LoVo (cell line): Measurements from ENCODE around the gene SLC38A5.
"Not testable (repeated sequence)": the region's sequence is repeated elsewhere in the genome, so short reads cannot be mapped to it uniquely, and the experiment has no call there.

Source experiments
- DNase-seq: peaks from one replicate; pipeline ENCODE4 v3.0.0-alpha.2; 2016; ENCODE audit warnings: low spot score

SLC38A5 gene

DNA sequence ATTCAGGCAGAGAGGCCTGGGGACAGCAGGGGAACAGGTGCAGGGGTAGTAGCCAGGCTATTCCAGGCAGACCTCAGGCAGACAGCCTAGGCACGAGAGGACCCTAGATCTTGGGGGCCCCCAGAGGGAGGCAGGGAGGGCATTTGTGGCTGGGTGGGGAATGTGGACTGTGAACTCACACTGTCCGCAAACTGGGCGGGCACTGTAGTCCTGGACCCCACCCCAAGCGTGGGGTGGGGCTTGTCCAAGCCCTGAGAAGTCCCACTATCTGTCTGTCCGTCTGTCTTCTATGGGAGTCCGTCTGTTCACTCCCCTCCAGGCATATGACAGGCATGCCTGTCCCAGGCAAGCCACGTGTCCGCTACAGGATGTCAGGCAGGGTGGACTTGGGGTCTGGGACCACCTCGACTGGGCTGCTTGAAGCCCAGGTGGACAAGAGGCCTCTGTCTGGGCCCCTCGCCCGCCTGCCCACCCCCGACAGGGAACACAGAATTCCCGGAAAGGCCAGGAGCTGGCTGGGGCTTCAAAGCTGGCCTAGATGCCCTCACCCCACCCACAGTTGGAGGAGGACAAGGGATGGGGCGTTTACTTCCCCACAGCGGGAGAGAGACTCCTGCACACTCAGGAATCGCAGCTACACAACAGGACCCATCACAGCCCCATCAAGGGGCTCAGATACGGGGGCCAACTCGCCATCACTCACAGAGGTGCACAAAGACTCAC, at the start of gene SLC38A5:
TSS of gene SLC38A5 (minus strand) at position 151 of the 723 bp plus-strand sequence. CDS start 2,336 bp downstream, outside the sequence.
- DNase-seq: no peak

DNA sequence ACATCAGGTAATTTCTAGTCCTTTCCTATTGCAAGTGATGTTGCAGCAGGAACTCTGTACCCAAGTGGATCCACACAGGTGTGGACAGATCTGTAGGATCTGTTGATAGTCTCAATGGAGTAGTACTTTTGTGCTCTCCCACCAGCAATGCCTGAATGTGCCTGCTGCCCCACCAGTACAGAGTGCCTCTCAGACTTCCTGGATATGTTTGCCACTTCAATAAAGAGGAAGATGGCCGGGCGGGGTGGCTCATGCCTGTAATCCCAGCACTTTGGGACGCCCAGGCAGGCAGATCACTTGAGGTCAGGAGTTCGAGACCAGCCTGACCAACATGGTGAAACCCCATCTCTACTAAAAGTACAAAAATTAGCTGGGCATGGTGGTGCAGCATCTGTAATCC, 49.4 kb upstream of the SLC38A5 start:
- DNase-seq: not testable (repeated sequence)

DNA sequence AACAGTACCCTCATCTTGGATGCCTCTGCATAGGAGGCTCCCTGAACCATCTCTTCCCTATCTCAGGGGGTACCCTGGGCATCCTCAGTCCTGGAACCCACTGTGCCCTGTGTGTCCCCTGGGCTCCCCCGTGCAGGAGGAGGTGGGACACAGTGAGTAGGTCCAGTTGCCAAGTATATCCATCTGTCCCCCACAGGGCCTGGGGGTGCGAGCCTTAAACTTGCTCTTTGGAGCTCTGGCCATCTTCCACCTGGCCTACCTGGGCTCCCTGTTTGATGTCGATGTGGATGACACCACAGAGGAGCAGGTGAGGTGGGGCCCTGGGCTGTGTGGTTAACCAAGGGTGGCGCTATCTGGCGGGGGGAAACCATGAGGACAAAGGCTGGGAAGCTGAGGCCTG, 46.9 kb upstream of the SLC38A5 start:
- DNase-seq: no peak

DNA sequence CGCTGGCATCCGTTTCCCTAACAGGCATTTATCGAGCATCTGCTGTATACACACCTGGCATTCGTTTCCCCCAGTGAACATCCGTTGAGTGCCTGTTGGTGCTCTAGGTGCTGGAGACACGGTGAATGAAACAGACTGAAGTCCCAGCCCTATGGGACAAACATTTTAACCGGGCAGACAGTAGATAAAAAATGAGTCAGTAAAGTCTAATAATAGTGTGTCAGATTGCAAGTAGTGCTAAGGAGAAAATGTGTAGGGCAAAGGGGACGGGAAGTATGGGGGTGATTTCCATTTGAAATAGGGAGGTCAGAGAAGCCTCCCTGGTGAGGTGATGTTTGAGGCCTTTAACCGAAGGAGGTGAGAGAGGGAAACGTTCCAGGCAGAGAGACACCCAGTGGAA, 46.2 kb upstream of the SLC38A5 start:
- DNase-seq: no peak

DNA sequence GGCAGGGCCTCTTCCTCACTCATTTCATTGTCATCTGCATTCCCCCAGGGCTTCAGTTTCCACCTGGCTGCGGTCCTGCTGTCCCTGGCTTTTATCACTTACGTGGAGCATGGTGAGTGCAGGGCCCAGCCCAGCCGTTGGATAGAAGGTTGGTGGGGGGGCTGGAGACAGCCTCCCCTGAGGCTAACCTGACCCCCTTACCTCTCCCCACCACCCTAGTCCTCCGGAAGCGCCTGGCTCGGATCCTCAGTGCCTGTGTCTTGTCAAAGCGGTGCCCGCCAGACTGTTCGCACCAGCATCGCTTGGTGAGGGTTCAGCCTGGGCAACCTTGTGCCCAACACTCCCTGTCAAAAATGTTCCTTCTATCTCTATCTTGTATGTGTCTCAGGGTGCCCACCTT, 45.8 kb upstream of the SLC38A5 start:
- DNase-seq: no peak

DNA sequence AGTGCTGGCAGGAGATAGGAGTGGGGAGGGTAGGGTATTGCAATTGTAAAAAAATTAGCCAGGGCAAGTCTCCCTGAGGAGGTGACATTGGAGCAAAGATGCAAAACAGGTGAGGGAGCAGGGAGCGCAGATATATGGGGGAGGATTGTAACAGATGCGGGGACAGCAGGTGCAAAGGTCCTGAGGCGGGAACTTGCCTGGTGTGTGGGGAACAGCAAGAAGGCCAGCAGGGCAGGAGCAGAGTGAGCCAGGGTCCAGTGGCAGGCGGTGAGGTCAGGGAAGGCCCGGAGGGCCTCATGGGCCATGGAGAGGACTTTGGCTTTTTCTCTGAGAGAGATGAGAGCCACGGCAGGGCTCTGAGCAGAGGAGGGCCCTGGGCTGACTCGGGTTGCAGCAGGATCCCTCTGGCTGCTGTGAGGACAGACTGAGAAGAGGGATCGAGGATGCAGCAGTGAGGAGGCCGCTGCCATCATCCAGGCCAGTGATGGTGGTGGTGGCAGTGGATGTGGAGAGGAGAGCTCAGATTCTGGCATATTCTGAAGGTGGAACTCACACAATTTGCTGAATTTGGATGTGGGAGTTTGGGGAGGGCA, 44.9 kb upstream of the SLC38A5 start:
- DNase-seq: no peak

DNA sequence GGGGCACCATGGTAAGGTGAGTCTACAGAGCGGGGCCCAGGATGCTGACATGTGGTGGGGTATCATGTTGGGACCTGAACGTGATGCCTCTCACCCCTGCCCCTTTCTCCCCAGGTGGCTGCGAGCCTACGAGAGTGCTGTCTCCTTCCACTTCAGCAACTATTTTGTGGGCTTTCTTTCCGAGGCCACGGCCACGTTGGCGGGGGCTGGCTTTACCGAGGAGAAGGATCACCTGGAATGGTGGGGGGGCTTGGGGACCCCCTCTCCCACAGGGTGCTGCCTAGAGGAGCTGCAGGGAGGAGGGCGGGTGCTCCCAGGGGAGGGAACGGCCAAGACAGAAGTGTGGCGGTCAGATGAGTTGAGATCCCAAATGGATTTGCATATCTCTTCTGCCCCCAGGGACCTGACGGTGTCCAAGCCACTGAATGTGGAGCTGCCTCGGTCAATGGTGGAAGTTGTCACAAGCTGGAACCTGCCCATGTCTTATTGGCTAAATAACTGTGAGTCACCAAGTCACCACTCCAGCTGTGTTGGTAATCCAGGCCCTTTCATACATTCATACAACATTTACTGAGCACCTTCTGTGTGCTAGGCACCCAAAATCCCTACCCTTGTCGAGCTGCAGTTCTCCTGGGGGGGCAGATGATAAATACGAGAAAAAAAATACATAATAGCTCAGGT, 44.2 kb upstream of the SLC38A5 start:
- DNase-seq: no peak

DNA sequence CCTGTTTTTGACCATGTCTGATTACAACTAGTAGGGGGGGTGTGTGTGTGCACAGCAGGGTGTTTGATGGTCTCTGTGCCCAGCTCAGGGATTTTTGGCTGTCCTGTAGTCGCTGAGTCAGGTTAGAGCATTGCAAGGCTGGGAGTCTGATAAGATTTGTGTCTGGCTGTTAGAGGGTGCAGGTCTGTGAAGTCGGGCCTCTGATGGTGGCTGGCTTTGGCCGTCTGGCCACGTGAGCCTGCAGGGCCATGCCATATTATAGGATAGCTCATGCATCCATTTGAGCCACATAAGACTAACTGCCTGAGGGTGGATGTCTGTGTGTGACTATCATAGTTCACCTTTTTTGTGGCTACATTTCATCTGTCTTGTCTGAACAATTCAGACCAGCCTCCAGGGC, 43.6 kb upstream of the SLC38A5 start:
- DNase-seq: no peak

DNA sequence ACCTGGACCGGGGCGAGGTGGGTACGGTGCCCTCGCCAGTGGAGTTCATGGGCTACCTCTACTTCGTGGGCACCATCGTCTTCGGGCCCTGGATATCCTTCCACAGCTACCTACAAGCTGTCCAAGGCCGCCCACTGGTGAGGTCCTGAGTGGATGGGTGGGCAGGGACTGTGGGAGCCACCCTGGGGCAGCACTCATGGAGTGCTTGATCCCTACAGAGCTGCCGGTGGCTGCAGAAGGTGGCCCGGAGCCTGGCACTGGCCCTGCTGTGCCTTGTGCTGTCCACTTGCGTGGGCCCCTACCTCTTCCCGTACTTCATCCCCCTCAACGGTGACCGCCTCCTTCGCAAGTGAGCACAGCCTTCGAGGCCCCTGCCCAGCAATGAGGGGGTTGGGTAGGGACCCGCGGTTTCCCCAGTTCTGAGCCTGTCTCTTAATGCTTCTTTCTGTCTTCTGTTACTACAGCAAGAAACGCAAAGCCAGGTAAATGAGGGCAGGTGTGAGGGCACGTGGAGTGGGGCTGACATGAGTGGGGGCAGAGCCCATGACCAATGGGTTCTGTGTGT, 42.4 kb upstream of the SLC38A5 start:
- no peak for DNase-seq

DNA sequence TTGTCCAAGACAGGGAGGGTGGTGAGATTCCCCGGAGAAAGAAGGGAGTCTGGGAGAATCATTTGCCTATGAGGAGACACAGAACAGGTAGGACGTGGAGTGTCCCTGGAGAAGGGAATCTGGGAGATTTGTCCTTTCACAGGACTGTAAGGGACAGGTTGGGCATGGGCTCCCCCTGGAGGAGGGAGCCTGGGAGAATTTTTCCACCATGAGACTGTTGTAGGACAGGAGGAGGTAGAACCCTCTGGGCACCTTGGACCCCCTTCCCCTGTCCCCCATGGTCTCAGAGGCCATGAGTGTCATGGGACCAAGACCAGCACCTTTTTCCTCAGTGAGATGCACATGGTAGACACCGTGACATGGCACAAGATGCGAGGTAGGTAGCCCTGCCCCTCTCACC, 41.5 kb upstream of the SLC38A5 start:
- no peak for DNase-seq

DNA sequence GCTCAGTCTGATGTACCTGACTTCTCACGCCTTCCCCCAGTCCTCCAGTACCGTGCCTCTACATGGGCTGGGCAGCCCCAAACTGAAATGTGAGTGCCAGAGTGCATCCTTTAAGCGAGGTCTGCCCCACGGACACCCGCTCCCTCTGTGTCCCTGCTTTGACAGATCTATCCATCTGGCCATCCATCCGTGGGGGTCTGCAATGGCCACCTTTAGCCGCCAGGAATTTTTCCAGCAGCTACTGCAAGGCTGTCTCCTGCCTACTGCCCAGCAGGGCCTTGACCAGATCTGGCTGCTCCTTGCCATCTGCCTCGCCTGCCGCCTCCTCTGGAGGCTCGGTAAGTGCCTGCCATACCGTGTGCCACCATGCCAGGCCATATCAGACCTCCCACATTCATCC, 39.6 kb upstream of the SLC38A5 start:
- no peak for DNase-seq

DNA sequence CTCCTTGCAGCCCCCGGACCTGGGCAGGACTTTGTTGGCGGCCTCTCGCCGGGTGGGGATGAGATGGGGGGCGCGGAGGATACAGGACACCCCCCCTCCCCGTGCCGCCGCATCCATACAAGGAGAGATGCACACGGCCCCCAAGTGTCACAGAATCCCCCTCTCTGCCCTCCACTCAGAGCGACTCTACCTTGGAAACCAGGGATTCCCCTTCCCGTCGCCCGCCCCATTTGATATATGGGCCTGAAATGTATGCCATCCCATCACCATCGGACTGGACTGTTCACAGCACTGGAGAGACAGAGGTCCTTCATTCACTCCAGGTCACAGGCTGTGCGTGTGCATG, 39.2 kb upstream of the SLC38A5 start:
- no peak for DNase-seq

DNA sequence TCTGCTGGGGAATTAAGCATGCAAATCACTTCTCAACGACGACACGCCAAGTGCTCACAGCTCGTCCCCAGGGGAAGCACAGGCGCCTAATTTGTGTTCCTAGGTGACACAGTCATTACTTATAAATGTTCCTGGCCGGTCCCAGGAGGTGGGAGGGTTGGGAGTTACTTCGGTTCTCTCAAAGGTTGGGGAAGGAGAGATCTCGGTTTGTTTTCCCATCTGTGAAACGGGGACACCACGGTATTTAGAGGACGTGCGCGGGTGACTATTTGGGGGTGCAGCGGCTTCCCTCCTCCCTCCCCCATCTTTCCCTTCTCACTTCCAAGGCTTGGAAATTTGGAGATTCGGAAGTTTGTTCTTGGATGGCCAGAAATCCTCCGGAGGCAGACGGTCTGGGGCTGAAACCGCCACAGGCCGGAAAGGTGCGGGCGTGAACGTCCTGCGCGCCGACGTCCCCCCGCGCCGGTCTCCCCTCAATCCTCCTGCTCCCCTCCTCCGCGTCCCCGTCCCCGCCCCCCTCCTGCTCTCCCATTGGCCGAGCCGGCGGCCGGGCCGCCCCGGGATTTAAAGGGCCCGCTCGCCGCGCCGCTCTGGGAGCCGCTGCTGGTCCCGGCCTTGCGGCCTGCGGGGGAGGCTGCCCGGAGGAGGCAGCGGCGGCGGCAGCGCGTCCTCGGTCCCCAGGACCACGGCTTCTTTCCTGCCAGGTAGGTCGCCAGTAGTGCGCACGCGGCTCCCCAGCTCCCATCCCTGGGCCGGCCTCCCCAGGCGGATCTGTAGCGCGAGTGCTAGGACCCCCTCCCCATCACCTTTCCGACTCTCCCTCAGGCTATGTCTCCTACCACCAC, 38.6 kb upstream of the SLC38A5 start, which contains the start of gene PORCN:
TSS of gene PORCN (plus strand) at position 593 of the 845 bp plus-strand sequence. CDS start 829 bp downstream, outside the sequence.
- peak; percentile 65 for DNase-seq

DNA sequence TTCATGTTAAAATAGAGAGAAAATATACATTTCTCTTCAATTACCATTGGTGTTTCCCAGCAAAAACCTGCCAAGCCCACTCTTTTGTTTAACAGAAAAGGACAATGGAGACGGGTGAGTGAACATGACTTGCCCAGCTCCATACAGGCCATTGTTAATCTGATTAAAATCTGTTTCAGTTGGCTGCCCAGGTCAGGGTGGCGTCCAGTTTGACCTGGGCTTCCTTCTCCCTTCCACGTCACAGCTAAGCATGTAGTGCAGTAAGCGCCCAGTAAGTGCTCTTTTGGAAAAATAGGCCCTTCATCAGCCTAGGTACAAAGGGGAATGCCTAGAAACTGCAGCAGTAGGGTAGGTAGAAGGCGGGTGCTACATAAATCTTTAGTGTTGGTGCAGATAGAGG, 37.2 kb upstream of the SLC38A5 start:
- no peak for DNase-seq

DNA sequence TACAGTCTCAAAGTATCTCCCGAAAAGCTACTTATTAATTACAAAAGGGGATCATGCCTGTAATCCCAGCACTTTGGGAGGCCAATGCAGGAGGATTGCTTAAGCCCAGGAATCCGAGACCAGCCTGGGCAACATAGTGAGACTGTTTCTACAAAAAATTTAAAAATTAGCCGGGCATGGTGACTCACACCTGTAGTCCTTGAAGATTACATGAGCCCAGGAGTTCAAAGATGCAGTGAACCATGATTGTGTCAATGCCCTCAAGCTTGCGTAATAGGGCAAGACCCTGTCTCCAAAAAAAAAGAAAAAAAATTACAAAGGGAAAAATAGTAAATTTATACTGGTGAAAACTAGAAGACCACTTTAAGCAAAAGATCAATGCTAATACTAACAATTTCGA, 35.4 kb upstream of the SLC38A5 start:
- no peak for DNase-seq

DNA sequence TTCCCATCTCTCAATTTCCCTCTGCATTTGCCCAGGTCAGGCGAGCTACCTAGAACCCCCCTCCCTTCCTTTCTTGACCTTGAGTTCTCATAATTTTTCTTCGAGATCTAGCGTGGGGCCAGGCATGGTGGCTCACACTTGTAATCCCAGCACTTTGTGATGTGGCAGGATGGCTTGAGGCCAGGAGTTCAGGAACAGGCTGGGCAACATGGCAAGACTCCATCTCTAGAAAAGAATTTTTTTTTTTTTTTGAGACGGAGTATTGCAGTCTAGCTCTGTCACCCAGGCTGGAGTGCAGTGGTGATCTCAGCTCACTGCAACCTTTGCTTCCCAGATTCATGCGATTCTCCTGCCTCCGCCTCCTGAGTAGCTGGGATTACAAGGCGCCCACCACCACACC, 34.2 kb upstream of the SLC38A5 start:
- DNase-seq: no peak

DNA sequence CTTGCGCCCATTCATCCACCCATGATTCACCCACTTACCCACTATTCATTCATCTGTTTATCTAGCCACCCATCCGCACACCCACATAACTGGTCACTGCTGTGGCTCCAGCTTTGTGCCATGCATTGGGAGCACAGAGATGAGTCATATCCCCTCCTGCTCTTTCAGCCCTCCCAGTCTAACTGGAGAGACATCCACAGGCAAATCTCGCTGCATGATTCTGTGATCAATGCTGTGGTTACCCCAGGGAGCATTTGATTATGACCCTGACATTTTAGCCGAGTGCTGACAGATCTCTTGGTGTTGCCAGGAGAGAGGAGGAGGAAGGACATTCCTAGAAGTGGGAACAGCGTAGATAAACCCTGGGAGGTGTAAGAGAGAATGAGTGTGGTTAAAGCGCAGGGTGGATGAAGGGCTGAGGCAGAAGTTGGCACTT, 28.3 kb upstream of the SLC38A5 start:
- DNase-seq: no peak

DNA sequence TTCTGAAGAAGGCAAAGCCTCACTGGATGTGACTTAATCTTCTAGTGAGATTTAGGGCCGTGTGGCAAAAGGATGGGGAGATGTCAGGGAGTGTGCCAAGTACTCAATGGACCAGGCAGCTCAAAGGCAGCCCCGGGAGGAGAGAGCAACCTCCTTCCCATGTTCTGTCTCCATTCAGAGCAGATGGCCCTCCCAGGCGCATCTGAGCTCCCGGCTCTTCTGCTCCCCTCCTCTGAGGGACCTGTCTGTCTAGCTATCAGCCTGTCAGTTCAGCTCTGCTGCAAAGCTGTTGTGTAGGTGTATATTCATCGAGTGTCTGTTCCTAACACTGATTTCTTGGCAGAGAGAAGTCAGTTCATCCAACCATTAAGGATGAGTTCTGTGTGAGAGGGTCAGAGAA, 27.8 kb upstream of the SLC38A5 start:
- no peak for DNase-seq

DNA sequence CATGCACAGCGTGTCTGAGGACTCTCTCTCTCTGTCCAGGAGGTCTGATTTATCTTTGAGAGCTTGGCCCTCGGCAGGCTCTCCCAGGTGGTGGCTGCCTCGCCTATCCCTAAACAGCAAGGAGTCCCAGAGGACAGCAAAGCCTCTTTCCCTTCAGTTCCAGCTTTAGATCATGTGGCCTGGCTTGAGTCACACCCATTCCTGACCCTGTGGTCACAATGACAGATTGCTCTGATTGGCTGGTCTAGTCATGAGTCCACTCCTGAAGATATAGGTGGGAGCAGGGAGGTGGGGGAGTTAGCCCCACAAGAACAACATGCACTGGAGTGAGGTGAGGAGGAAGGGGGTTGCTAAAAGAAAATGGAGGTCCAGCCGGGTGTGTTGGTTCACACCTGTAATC, 26.6 kb upstream of the SLC38A5 start:
- no peak for DNase-seq

DNA sequence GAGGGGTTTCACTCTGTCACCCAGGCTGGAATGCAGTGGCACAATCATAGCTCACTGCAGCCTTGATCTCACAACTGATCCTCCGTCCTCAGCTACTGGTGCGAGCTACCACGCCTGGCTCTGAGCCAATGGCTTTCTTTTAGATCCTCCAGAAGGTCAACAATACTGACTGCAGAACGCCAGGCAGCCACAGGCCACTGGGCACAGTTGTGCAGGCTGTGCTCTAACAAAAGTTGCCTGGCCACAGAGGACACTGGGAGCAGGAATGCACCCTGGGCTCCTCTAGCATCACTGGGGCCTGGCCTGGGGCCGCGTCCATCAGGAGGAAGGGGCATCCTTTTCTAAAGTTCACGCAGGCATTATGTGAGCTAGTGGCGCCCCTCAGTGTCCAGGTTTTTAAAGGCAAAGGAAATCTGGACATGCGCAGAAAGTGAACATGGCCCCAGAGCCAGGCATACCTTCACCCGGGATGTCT, 23.9 kb upstream of the SLC38A5 start:
- no peak for DNase-seq

DNA sequence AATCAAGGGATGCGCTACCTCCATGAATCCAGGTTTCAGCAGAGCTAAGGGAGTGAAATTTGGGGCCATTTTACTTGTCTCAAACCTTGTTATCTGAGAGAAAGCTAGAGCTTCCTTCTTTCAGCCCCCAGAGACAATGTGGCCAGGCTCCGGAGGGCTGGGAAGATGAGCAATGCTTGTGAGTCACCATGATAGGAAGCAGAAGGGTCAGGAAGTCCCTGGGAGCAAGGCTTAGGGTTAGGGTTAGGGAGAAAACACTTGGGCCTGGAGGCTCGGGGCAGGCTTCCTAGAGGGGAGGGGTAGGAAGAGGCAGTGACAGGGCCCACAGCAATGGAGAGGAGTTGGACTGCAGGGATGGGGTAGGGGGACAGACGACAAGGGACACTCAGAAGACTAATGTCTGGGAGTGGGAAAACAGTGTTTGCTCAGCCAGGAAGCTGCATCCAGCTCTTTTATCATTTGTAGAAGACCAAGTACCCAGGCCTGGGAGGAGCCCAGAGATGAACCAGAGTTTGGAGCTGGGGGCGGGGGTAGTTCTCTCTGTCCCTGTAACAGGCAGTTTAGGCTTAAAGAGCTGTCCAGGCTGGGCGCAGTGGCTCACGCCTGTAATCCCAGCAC, 22.3 kb upstream of the SLC38A5 start:
- DNase-seq: no peak

DNA sequence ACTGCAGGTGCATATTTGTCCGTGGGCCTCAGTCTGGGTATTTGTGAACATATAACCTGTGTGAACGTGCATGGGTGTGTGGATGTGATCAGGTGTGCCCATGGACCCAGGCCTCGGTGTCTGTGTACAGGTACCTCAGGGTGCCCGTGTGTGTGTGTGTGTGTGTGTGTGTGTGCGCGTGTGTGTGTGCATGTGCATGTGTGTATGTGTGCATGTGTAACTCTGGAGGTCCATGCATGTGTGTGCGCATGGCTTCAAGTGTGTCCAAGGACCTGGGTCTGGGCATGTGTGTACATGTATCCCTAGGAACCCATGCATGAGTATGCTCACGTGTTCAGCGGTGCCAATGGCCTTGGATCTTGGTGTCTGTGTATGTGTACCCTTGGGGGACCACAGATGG, 21.7 kb upstream of the SLC38A5 start:
- DNase-seq: no peak
